Duodenal mucosa (tissue), 2 donors: ENCODE results near the gene NCAM1.

ENCODE experiments used
- H3K27ac ChIP-seq: one replicate; pipeline ENCODE4 v1.7.0; 2013; ENCODE audit warnings: low read depth, low read length
- H3K27me3 ChIP-seq, 2 donors: one replicate each; pipeline ENCODE4 v1.7.0; 2013; ENCODE audit warnings: low read length in 2 of 2, control low read depth in 1 of 2; ENCODE audit not compliant: insufficient read depth in 2 of 2, control insufficient read depth in 1 of 2
- H3K36me3 ChIP-seq, 2 donors: one replicate each; pipeline ENCODE4 v1.7.0; 2013; ENCODE audit warnings: low read length in 2 of 2, control low read depth in 1 of 2; ENCODE audit not compliant: insufficient read depth in 2 of 2, control insufficient read depth in 1 of 2
- H3K4me1 ChIP-seq, 2 donors: one replicate each; pipeline ENCODE4 v1.7.0; 2013; ENCODE audit warnings: low read length in 2 of 2, control low read depth in 1 of 2; ENCODE audit not compliant: insufficient read depth in 2 of 2, control insufficient read depth in 1 of 2
- H3K4me3 ChIP-seq, 2 donors: one replicate each; pipeline ENCODE4 v1.7.0; 2013; ENCODE audit warnings: low read length in 2 of 2, low read depth in 1 of 2
- H3K9ac ChIP-seq, 2 donors: one replicate each; pipeline ENCODE4 v1.7.0; 2013; ENCODE audit warnings: low read length in 2 of 2, low read depth in 1 of 2
- H3K9me3 ChIP-seq, 2 donors: one replicate each; pipeline ENCODE4 v1.7.0; 2013; ENCODE audit warnings: low read length in 2 of 2, control low read depth in 1 of 2; ENCODE audit not compliant: control insufficient read depth in 1 of 2

Gene NCAM1

GRCh38 chr11:113142508-113142907 is 181.3 kb downstream of the NCAM1 start:
- Histone ChIP-seq H3K4me1 (no peaks in the 10 kb centered on the region), H3K9me3 (no peaks in the 10 kb centered on the region), H3K27ac (no peak overlapping the region), H3K36me3 (no peaks in the 10 kb centered on the region), H3K4me3 (no peak overlapping the region), H3K9ac (no peak overlapping the region), H3K27me3 (peaks cover 0 to 3% of the 10 kb centered on the region in 2 donors)

GRCh38 chr11:113147249-113147648 is 186.0 kb downstream of the NCAM1 start:
- Histone ChIP-seq H3K27me3 (no peaks in the 10 kb centered on the region), H3K9ac (no peak overlapping the region), H3K9me3 (no peaks in the 10 kb centered on the region), H3K4me3 (no peak overlapping the region), H3K36me3 (no peaks in the 10 kb centered on the region), H3K4me1 (no peaks in the 10 kb centered on the region), H3K27ac (no peak overlapping the region)

GRCh38 chr11:113148076-113148475 is 186.9 kb downstream of the NCAM1 start:
- Histone ChIP-seq H3K36me3 (no peaks in the 10 kb centered on the region), H3K9ac (no peak overlapping the region), H3K27me3 (no peaks in the 10 kb centered on the region), H3K27ac (no peak overlapping the region), H3K4me1 (no peaks in the 10 kb centered on the region), H3K9me3 (no peaks in the 10 kb centered on the region), H3K4me3 (no peak overlapping the region)

- Histone ChIP-seq H3K27me3 (no peaks in the 10 kb centered on the region), H3K27ac (no peak overlapping the region), H3K9ac (no peak overlapping the region), H3K4me1 (no peaks in the 10 kb centered on the region), H3K4me3 (no peak overlapping the region), H3K36me3 (no peaks in the 10 kb centered on the region), H3K9me3 (no peaks in the 10 kb centered on the region)
Observed at GRCh38 chr11:113148652-113149051, 187.4 kb downstream of the NCAM1 start.

- no peaks in the 10 kb centered on the region for H3K36me3 ChIP-seq
- no peaks in the 10 kb centered on the region for H3K9me3 ChIP-seq
- H3K9ac ChIP-seq, result no peak overlapping the region
- H3K27ac ChIP-seq, result no peak overlapping the region
- H3K4me3 ChIP-seq, result no peak overlapping the region
- no peaks in the 10 kb centered on the region for H3K4me1 ChIP-seq
- H3K27me3 ChIP-seq, result no peaks in the 10 kb centered on the region
Observed at GRCh38 chr11:113151521-113151920, 190.3 kb downstream of the NCAM1 start.

- Histone ChIP-seq H3K27me3 (no peaks in the 10 kb centered on the region), H3K4me1 (no peaks in the 10 kb centered on the region), H3K9me3 (no peaks in the 10 kb centered on the region), H3K9ac (no peak overlapping the region), H3K27ac (no peak overlapping the region), H3K4me3 (no peak overlapping the region), H3K36me3 (no peaks in the 10 kb centered on the region)
Observed at GRCh38 chr11:113152500-113152899, 191.3 kb downstream of the NCAM1 start.

GRCh38 chr11:113153847-113154246 is 192.6 kb downstream of the NCAM1 start:
- H3K9ac ChIP-seq, result no peak overlapping the region
- H3K4me1 ChIP-seq, result no peaks in the 10 kb centered on the region
- H3K4me3 ChIP-seq, result no peak overlapping the region
- H3K27ac ChIP-seq, result no peak overlapping the region
- H3K36me3 ChIP-seq, result no peaks in the 10 kb centered on the region
- no peaks in the 10 kb centered on the region for H3K27me3 ChIP-seq
- no peaks in the 10 kb centered on the region for H3K9me3 ChIP-seq

GRCh38 chr11:113159988-113160807 is 199.0 kb downstream of the NCAM1 start:
- Histone ChIP-seq H3K27me3 (no peaks in the 10 kb centered on the region), H3K4me1 (no peaks in the 10 kb centered on the region), H3K9me3 (no peaks in the 10 kb centered on the region), H3K9ac (no peak overlapping the region), H3K4me3 (no peak overlapping the region), H3K36me3 (no peaks in the 10 kb centered on the region), H3K27ac (no peak overlapping the region)

GRCh38 chr11:113160808-113161124 is 199.5 kb downstream of the NCAM1 start:
- H3K9ac ChIP-seq, result no peak overlapping the region
- H3K4me1 ChIP-seq, result no peaks in the 10 kb centered on the region
- H3K27ac ChIP-seq, result no peak overlapping the region

GRCh38 chr11:113161711-113162591 is 200.7 kb downstream of the NCAM1 start:
- Histone ChIP-seq H3K27me3 (no peaks in the 10 kb centered on the region), H3K4me3 (no peak overlapping the region), H3K4me1 (no peaks in the 10 kb centered on the region), H3K36me3 (no peaks in the 10 kb centered on the region), H3K27ac (no peak overlapping the region), H3K9ac (no peak overlapping the region), H3K9me3 (no peaks in the 10 kb centered on the region)

More at GRCh38 chr11:113160808-113161124, 199.5 kb downstream of the NCAM1 start:
- Histone ChIP-seq H3K9me3 (no peaks in the 10 kb centered on the region), H3K27me3 (no peaks in the 10 kb centered on the region), H3K4me3 (no peak overlapping the region), H3K36me3 (no peaks in the 10 kb centered on the region)
